Measurements from ENCODE around the gene ARHGAP10. TPM values are rescaled to one million over a fixed set of nuclear protein-coding genes. Genes with fewer than 3 reads are reported as not detected.

Gene ARHGAP10
- total and polyA plus RNA-seq, 10 of the 15 experiments (the other 5 are each of a cell fraction or from before 2014, with no cell fraction given): 1.3 to 25.8 (median 17.2) TPM

GRCh38 chr4:147753047-147753446, 21.2 kb downstream of the ARHGAP10 start (continued):
- TF ChIP-seq, protein P1, sequence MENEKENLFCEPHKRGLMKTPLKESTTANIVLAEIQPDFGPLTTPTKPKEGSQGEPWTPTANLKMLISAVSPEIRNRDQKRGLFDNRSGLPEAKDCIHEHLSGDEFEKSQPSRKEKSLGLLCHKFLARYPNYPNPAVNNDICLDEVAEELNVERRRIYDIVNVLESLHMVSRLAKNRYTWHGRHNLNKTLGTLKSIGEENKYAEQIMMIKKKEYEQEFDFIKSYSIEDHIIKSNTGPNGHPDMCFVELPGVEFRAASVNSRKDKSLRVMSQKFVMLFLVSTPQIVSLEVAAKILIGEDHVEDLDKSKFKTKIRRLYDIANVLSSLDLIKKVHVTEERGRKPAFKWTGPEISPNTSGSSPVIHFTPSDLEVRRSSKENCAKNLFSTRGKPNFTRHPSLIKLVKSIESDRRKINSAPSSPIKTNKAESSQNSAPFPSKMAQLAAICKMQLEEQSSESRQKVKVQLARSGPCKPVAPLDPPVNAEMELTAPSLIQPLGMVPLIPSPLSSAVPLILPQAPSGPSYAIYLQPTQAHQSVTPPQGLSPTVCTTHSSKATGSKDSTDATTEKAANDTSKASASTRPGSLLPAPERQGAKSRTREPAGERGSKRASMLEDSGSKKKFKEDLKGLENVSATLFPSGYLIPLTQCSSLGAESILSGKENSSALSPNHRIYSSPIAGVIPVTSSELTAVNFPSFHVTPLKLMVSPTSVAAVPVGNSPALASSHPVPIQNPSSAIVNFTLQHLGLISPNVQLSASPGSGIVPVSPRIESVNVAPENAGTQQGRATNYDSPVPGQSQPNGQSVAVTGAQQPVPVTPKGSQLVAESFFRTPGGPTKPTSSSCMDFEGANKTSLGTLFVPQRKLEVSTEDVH (IDR thresholded peaks at IDR 0.05; ENCODE audit: low read depth, partially characterized antibody): no peak
- no peak for TF ChIP-seq CEBPZ (IDR thresholded peaks at IDR 0.05; ENCODE audit: low read depth, low read length)
- TF ChIP-seq, protein P2, sequence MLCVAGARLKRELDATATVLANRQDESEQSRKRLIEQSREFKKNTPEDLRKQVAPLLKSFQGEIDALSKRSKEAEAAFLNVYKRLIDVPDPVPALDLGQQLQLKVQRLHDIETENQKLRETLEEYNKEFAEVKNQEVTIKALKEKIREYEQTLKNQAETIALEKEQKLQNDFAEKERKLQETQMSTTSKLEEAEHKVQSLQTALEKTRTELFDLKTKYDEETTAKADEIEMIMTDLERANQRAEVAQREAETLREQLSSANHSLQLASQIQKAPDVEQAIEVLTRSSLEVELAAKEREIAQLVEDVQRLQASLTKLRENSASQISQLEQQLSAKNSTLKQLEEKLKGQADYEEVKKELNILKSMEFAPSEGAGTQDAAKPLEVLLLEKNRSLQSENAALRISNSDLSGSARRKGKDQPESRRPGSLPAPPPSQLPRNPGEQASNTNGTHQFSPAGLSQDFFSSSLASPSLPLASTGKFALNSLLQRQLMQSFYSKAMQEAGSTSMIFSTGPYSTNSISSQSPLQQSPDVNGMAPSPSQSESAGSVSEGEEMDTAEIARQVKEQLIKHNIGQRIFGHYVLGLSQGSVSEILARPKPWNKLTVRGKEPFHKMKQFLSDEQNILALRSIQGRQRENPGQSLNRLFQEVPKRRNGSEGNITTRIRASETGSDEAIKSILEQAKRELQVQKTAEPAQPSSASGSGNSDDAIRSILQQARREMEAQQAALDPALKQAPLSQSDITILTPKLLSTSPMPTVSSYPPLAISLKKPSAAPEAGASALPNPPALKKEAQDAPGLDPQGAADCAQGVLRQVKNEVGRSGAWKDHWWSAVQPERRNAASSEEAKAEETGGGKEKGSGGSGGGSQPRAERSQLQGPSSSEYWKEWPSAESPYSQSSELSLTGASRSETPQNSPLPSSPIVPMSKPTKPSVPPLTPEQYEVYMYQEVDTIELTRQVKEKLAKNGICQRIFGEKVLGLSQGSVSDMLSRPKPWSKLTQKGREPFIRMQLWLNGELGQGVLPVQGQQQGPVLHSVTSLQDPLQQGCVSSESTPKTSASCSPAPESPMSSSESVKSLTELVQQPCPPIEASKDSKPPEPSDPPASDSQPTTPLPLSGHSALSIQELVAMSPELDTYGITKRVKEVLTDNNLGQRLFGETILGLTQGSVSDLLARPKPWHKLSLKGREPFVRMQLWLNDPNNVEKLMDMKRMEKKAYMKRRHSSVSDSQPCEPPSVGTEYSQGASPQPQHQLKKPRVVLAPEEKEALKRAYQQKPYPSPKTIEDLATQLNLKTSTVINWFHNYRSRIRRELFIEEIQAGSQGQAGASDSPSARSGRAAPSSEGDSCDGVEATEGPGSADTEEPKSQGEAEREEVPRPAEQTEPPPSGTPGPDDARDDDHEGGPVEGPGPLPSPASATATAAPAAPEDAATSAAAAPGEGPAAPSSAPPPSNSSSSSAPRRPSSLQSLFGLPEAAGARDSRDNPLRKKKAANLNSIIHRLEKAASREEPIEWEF (IDR thresholded peaks at IDR 0.05; ENCODE audit: insufficient replicate concordance, low read depth, low read length): no peak

All from GM12878 (cell line).